LNCaP clone FGC (cell line): ENCODE results near the gene SLC26A1.

Experiments used
- DNase-seq: peaks from one replicate; pipeline ENCODE4 v3.0.0-alpha.2; 2011; ENCODE audit warnings: low read depth
- H3K4me3 ChIP-seq: 2 replicates; pipeline ENCODE4 v1.5.1; 2011; ENCODE audit warnings: mild to moderate bottlenecking, low read depth, low read length, control low read depth
- TF ChIP-seq, protein P1 (sequence below): IDR thresholded peaks from 2 replicates; pipeline ENCODE4 v1.5.1; 2012; ENCODE audit warnings: mild to moderate bottlenecking; ENCODE audit not compliant: control insufficient read depth, insufficient read depth; ENCODE audit errors: extremely low read depth

SLC26A1 gene

DNA sequence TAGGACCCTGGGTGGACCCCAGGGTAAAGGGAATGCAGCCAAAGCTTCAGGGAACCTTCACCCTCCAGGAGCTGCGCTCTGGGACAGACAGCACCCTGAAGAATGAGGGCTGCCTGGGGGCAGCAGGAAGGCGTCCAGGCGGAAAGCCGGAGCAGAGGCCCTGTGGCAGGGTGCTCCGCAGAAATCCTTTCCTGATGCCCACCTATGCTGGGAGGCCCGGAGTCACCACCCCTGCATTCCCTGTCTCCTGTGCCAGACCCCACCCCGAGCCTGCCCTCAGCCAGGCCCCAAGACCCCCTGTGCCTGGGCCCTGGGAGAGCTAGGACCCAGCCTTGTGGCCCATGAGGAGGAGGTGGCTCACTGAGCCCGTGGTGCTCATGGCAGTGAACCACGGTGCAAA lies 18.5 kb downstream of the SLC26A1 start:
- H3K4me3 ChIP-seq: no peak overlapping the region
- DNase-seq: no peak
- TF ChIP-seq, protein P1, sequence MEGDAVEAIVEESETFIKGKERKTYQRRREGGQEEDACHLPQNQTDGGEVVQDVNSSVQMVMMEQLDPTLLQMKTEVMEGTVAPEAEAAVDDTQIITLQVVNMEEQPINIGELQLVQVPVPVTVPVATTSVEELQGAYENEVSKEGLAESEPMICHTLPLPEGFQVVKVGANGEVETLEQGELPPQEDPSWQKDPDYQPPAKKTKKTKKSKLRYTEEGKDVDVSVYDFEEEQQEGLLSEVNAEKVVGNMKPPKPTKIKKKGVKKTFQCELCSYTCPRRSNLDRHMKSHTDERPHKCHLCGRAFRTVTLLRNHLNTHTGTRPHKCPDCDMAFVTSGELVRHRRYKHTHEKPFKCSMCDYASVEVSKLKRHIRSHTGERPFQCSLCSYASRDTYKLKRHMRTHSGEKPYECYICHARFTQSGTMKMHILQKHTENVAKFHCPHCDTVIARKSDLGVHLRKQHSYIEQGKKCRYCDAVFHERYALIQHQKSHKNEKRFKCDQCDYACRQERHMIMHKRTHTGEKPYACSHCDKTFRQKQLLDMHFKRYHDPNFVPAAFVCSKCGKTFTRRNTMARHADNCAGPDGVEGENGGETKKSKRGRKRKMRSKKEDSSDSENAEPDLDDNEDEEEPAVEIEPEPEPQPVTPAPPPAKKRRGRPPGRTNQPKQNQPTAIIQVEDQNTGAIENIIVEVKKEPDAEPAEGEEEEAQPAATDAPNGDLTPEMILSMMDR: no peak

DNA sequence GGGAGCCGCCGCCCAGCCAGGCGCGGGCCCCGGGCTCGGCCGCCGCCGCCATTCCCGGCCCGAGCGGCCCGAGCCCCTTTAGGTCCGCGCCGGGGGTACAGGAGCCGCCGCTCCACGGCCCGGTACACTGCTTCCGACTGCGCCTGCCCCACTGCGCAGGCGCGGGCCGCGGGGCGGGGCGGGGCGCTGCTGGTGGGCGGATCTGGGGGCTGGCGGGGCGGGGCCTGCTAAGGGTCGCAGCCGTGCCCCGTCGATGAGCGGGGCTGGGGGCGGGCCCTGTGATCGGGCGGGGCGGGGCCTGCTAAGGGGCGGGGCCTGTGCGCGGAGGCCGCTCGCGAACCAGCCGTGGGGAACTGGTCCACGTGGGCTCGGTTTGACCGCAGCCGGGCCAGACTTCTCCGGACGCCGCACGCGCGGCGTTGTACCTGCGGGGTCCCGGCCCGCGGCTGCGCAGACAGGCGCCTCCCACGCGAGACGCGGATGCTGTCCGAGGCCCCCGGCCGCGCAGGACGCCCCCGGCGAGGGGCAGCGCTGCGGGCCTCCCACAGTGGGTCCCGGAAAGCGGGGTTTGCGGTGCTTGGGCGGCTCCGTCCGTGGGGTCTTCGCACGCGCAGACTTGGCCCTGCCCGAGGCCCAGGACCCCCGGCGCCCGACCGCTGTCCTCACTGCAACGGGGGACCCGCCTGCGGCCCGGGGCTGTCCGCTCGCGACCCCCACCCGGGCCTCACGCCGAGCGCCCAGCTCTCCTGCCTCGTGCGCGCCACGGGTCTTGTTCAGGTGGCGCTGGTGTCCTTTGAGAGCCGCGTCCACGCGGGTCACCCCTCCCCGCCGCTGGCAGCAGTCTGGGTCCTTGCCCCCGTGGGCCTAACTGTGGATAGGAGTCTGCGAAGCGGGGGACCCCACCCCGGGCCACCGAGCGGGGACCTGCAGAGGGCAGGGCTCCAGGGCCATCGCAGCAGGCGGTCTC lies 19.5 kb downstream of the SLC26A1 start, which contains the start of gene DGKQ:
DGKQ (minus strand) TSS at position 139 of the 967 bp plus-strand sequence; CDS start at position 52, 87 bp downstream.
- H3K4me3 ChIP-seq: peak within 1 kb of the TSS; percentile 75
- TF ChIP-seq, protein P1: no peak
- DNase-seq: no peak

DNA sequence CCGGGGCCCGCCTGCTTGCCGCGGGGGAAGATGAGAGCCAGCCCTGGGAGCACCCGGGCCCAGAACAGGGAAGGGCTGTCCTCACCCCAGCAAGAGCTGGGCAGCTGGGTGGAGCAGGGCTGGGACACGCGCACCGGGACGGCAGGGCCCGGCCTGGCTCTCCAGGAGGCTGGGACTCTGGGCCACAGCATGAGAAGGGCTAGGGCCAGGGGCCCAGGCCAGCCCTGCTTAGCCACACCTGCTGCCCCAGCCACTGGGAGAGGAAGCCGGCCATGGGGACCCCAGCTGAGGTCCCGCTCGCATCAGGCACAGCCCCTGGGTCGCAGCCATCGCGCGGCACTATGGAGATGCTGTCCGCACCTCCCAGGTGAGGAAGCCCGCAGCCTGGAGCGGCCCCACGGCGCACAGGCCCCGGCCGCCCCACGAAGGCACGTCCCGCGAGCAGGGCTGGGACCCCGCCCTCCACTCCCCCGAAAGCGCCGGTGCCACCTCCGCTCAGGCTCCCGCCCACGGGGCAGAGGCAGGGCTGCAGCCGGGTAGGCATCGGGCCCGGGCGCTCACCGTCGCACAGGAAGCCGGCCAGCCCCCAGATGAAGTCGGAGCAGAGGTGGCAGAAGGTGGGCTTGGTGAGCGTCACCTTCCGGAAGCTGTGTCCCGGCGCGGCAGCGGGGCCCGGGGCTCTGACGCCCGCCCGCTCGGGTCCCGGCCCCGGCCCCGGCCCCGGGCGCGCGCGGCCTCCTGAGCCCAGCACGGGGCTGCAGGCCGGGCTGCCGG lies 20.4 kb downstream of the SLC26A1 start:
- no peak for DNase-seq
- H3K4me3 ChIP-seq: peak overlapping the region; percentile 75
- TF ChIP-seq, protein P1: no peak

DNA sequence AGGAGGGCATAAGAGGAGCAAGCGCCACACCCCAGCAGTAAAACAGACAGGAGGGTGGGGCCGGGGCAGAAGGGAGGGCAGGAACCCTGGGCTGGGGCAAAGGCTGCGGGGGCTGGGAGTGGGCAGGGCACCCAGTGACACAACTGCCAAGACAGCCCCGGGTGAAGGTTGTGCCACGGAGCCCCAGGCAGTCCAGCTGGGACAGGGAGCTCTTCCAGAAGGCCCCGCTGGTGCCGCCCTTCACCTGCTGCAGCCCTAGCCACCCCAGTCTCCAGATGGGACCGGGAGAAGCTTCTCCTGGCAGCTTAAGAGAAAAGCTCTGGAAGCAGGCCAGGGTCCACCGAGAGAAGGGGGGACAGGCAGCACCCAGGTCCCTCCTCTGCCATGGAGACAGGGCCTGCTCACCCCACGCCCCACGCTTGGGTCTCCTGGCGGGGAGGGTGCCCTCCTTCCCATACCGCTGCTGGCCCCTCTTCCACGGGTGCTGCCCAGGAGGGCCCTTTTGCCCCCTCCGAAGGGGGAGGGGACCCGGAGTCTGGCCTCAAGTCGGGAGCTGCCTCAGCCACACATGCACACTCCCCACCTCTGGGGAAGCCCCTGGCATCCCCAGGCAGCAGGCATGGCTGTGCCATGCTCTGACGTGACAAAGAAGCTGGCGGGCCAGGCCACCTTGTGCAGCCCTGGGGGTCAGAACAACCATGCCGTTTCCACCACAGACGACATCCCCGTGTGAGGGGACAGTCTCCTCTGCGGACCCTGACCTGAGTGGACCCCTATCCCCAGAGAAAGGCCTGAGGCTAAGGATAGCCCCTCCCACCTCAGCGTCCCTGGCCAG lies 21.3 kb downstream of the SLC26A1 start:
- H3K4me3 ChIP-seq: peak overlapping the region; percentile 75
- DNase-seq: no peak
- TF ChIP-seq, protein P1: no peak

DNA sequence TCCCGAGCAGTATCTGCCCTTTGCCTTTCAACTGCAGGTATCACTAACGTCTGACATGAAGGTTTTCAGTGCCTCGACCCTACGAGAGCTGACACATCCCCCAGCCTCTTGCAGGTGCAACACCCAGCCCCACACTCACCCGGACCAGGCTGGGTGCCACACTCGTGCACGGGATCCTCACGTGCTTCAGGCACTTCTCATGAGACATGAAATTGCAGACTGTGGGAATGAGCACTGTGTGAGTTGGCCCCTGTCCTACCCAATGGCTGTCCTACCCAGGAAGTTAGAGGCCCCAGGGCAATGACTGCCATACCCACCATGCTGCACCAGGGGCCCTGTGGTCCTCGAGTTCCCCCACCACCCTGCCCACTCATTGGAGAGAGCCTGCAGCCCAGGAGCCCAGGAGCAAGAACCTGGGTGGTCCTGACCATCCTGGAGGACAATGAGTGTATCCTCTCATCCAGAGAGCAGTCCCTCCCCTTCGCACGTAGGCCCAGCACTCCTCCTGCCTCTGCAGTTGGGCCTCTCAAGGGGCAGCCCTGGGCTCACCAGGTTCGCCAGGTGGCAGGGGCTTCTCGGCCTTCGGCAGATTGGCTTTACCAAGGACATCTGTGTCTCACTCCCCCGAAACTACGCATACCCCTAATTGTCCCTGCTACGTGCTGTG lies 22.2 kb downstream of the SLC26A1 start:
- no peak overlapping the region for H3K4me3 ChIP-seq
- TF ChIP-seq, protein P1: no peak
- DNase-seq: no peak
